ENCODE results near the gene MADD. TPM values are rescaled to one million over a fixed set of nuclear protein-coding genes. Genes with fewer than 3 reads are reported as not detected.

MADD gene
- total and polyA plus RNA-seq, 10 of the 15 experiments (the other 5 are each of a cell fraction or from before 2014, with no cell fraction given), result 0.47 to 35.4 (median 17.6) TPM

- TF ChIP-seq ZBTB40 (IDR thresholded peaks at IDR 0.05; ENCODE audit: borderline replicate concordance) (no peak), ESRRA (IDR thresholded peaks at IDR 0.05; ENCODE audit: low read length) (no peak)
These were observed 2.8 kb downstream of the MADD start (continued) for GRCh38 chr11:47272706-47273105.

- in situ Hi-C loops (cut with MboI), result no loop called here
- Histone ChIP-seq H3K9me3 (replicated peaks; ENCODE audit: control insufficient read depth, insufficient read depth, low read length) (no peaks in the 10 kb centered on the region), H3K4me3 (no peak overlapping the region), H3K36me3 (ENCODE audit: control insufficient read depth in 2 of 2, insufficient read depth in 2 of 2, low read length in 1 of 2) (peaks cover 13 to 20% of the 10 kb centered on the region in 2 experiments), H2AFZ (ENCODE audit: control insufficient read depth, low read depth, low read length) (no peak overlapping the region), H3K27ac (ENCODE audit: control insufficient read depth, insufficient read depth) (no peak overlapping the region), H3K79me2 (ENCODE audit: control insufficient read depth, insufficient read depth, low read length) (peaks cover 35% of the 10 kb centered on the region), H3K9ac (ENCODE audit: control insufficient read depth, insufficient read depth, low read length) (no peak overlapping the region), H3K4me1 (ENCODE audit: control insufficient read depth, insufficient read depth, low read length) (peaks cover 3% of the 10 kb centered on the region; the same call in 1 of the 2 replicates), H4K20me1 (ENCODE audit: control insufficient read depth, insufficient read depth) (no peaks in the 10 kb centered on the region), H3K27me3 (replicated peaks in 1 of 2; ENCODE audit: control insufficient read depth in 2 of 2, insufficient read depth in 2 of 2, low read length in 1 of 2) (no peaks in the 10 kb centered on the region), H3K4me2 (ENCODE audit: control insufficient read depth, insufficient read depth) (no peak overlapping the region)
- SMC1A ChIA-PET (ENCODE audit: uncharacterized antibody, unreplicated experiment), result interaction anchor here (1.7 to 2.3 kb wide), 2 partner anchors 11 to 19 kb away, joined by 4 to 6 read pairs; no protein-coding TSS in a partner anchor
- DNase-seq (ENCODE audit: low read depth, low spot score) (no peak), ATAC-seq (no peak), FAIRE-seq (no peak)
- BruUV-seq (replicated peaks), result no TSS peak
- RAD21 ChIA-PET (ENCODE audit: unreplicated experiment), result no interaction called here
- POLR2A ChIA-PET, result no interaction called here
- WGBS (ENCODE audit: insufficient coverage, insufficient replicate concordance, low lambda C conversion rate, missing lambda C conversion rate), result 96% methylated on average over 28 of the region's 28 CpGs
- CTCF ChIA-PET, result interaction anchor here (0.7 to 3.0 kb wide), 3 partner anchors 11 to 99 kb away, joined by 3 to 18 read pairs (median 3); no protein-coding TSS in a partner anchor
- intact Hi-C loops (cut with micrococcal nuclease; ENCODE audit: unreplicated experiment), result no loop called here
- no peak for TF ChIP-seq GABPA (IDR thresholded peaks at IDR 0.05; ENCODE audit: low read depth)
- no peak for TF ChIP-seq EZH2 (IDR thresholded peaks at IDR 0.05; ENCODE audit: borderline replicate concordance, control insufficient read depth, low read depth, low read length)
- no peak for TF ChIP-seq BCL3 (IDR thresholded peaks at IDR 0.05; ENCODE audit: borderline replicate concordance, insufficient read depth, low read depth, low read length, poor library complexity, severe bottlenecking)
- TF ChIP-seq HDAC2 (IDR thresholded peaks at IDR 0.05), result no peak
- no peak for TF ChIP-seq TBL1XR1 (IDR thresholded peaks at IDR 0.05; ENCODE audit: low read depth, low read length)
- TF ChIP-seq ZNF24 (IDR thresholded peaks at IDR 0.05), result no peak
- TF ChIP-seq CREB1 (IDR thresholded peaks at IDR 0.05; ENCODE audit: low read depth), result no peak
- no peak for TF ChIP-seq ATF3 (IDR thresholded peaks at IDR 0.05; ENCODE audit: borderline replicate concordance, extremely low read depth, low read depth, low read length)
- no peak for TF ChIP-seq YBX1 (IDR thresholded peaks at IDR 0.05)
- no peak for TF ChIP-seq USF1 (IDR thresholded peaks at IDR 0.05; ENCODE audit: borderline replicate concordance, extremely low read length, insufficient read depth, low read depth, low read length)
- no peak for TF ChIP-seq BHLHE40 (IDR thresholded peaks at IDR 0.05; ENCODE audit: borderline replicate concordance in 1 of 2, low read depth in 2 of 2, low read length in 1 of 2)
- no peak for TF ChIP-seq LARP7 (IDR thresholded peaks at IDR 0.05)
- TF ChIP-seq SMARCA5 (IDR thresholded peaks at IDR 0.05), result no peak
- no peak for TF ChIP-seq IKZF2 (IDR thresholded peaks at IDR 0.05)
These were observed 4.7 kb downstream of the MADD start for GRCh38 chr11:47274495-47275235.

All from GM12878 (cell line).